Measurements from ENCODE around the gene TIMM10B. TPM values are rescaled to one million over a fixed set of nuclear protein-coding genes. Genes with fewer than 3 reads are reported as not detected.

TIMM10B gene
- total and polyA plus RNA-seq, 7 donors = 24.9 to 47.4 (median 37.7) TPM

DNA sequence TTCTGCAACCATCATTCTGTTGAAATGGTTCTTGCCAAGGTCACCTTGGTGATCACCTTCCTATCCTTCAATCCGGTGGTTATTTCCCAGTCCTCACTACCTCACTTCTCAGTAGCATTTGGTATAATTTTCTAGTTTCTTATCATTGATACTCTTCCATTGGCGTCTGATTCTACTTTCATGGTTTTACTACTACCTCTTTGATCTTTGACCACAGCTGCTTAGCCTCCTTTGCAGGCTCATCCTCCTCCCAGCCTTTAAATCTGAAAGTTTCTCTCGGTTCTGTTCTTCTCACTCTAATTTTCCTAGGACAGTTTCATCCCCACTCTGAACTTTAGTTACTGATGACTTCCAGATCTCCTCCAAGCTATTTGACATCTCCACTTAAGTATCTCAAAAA lies 5.0 kb downstream of the TIMM10B start:
- TF ChIP-seq, protein P1, sequence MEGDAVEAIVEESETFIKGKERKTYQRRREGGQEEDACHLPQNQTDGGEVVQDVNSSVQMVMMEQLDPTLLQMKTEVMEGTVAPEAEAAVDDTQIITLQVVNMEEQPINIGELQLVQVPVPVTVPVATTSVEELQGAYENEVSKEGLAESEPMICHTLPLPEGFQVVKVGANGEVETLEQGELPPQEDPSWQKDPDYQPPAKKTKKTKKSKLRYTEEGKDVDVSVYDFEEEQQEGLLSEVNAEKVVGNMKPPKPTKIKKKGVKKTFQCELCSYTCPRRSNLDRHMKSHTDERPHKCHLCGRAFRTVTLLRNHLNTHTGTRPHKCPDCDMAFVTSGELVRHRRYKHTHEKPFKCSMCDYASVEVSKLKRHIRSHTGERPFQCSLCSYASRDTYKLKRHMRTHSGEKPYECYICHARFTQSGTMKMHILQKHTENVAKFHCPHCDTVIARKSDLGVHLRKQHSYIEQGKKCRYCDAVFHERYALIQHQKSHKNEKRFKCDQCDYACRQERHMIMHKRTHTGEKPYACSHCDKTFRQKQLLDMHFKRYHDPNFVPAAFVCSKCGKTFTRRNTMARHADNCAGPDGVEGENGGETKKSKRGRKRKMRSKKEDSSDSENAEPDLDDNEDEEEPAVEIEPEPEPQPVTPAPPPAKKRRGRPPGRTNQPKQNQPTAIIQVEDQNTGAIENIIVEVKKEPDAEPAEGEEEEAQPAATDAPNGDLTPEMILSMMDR (IDR thresholded peaks at IDR 0.05) = no peak
- TF ChIP-seq POLR2A (IDR thresholded peaks at IDR 0.05) (no peak), POLR2AphosphoS5 (IDR thresholded peaks at IDR 0.05) (no peak), EP300 (IDR thresholded peaks at IDR 0.05) (no peak)
- H3K27me3 ChIP-seq = no peaks in the 10 kb centered on the region
- peaks cover 0 to 66% (median 16%) of the 10 kb centered on the region in 4 donors for H3K36me3 ChIP-seq
- H3K4me3 ChIP-seq = no peak overlapping the region
- H3K9me3 ChIP-seq = no peaks in the 10 kb centered on the region
- peaks cover 0 to 18% (median 14%) of the 10 kb centered on the region in 4 donors for H3K4me1 ChIP-seq
- no peak for DNase-seq
- no peak overlapping the region for H3K27ac ChIP-seq
- intact Hi-C loops (cut with DNase I) = no loop called here
- 60 to 75% methylated on average over 3 of the region's 3 CpGs for WGBS, 2 donors

DNA sequence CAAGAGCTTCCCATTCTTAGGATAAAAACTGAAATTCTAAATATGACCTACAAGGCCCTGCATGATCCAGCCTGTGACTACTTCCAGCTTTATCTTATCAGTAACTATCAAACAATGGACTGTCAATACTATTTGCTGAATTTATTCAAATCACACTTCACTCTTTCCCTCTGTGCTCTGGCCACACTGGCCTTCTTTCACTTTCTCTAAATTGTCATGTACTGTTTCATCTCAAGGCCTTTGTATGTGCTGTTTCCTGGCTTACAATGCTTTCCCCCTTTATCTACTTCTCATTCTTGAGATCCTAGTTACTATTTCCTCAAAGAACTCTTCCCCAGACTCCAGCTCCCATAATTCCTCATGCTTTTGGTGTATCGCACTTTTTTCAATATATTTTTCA lies 5.6 kb downstream of the TIMM10B start:
- Histone ChIP-seq H3K4me3 (no peak overlapping the region), H3K36me3 (peaks cover 0 to 67% (median 16%) of the 10 kb centered on the region in 4 donors), H3K9me3 (no peaks in the 10 kb centered on the region), H3K4me1 (peaks cover 0 to 15% (median 11%) of the 10 kb centered on the region in 4 donors), H3K27ac (no peak overlapping the region), H3K27me3 (no peaks in the 10 kb centered on the region)
- TF ChIP-seq, protein P1 (IDR thresholded peaks at IDR 0.05) = no peak
- TF ChIP-seq POLR2AphosphoS5 (IDR thresholded peaks at IDR 0.05) (no peak), EP300 (IDR thresholded peaks at IDR 0.05) (no peak), POLR2A (IDR thresholded peaks at IDR 0.05) (no peak)
- intact Hi-C loops (cut with DNase I) = no loop called here
- WGBS, 2 donors = 65 to 83% methylated on average over 1 of the region's 1 CpG
- no peak for DNase-seq

DNA sequence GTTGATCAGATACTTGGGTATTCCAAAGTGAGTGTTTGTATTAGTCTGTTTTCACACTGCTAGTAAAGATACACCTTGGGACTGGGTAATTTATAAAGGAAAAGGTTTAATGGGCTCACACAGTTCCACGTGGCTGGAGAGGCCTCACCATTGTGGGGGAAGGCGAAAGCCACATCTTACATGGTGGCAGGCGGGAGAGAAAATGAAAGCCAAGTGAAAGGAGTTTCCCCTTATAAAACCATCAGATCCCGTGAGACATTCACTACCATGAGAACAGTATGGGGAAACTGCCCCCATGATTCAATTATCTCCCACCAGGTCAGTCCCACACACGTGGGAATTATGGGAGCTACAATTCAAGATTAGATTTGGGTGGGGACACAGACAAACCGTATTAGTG lies 7.0 kb downstream of the TIMM10B start:
- no peaks in the 10 kb centered on the region for H3K9me3 ChIP-seq
- peaks cover 0 to 1% (median 0%) of the 10 kb centered on the region in 4 donors for H3K4me1 ChIP-seq
- no peaks in the 10 kb centered on the region for H3K27me3 ChIP-seq
- no peak for DNase-seq
- H3K4me3 ChIP-seq = no peak overlapping the region
- peaks cover 0 to 69% (median 12%) of the 10 kb centered on the region in 4 donors for H3K36me3 ChIP-seq
- WGBS, 2 donors = 51 to 75% methylated on average over 6 of the region's 6 CpGs
- H3K27ac ChIP-seq = no peak overlapping the region
- TF ChIP-seq POLR2A (IDR thresholded peaks at IDR 0.05) = no peak
- intact Hi-C loops (cut with DNase I) = no loop called here

DNA sequence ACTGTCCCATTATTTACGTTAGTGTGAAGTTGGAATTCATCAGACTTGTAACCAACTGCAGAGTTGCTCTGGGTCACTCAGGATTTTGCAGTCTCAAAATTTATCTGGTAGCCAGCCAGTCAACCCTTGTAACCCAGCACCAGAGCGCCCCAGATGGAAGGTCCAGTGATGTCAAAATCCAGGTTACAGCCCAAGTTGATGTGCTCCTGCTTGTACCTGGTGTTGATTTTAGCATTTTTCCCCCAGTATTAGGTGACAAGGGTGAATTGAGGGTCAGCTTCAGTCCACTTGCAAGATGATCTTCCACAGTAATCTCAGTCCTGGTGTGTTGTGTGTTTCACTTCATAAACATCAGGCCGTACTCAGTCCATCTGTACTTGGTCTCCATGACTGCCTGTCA lies 7.5 kb downstream of the TIMM10B start:
- Histone ChIP-seq H3K4me3 (no peak overlapping the region), H3K27ac (no peak overlapping the region), H3K36me3 (peaks cover 0 to 65% (median 12%) of the 10 kb centered on the region in 4 donors), H3K9me3 (no peaks in the 10 kb centered on the region), H3K27me3 (no peaks in the 10 kb centered on the region), H3K4me1 (no peaks in the 10 kb centered on the region)
- 68 to 87% methylated on average over 3 of the region's 3 CpGs for WGBS, 2 donors
- DNase-seq = no peak
- intact Hi-C loops (cut with DNase I) = no loop called here
- TF ChIP-seq POLR2AphosphoS5 (IDR thresholded peaks at IDR 0.05) (no peak), EP300 (IDR thresholded peaks at IDR 0.05) (no peak), POLR2A (IDR thresholded peaks at IDR 0.05) (no peak)
- TF ChIP-seq, protein P1 (IDR thresholded peaks at IDR 0.05) = no peak

DNA sequence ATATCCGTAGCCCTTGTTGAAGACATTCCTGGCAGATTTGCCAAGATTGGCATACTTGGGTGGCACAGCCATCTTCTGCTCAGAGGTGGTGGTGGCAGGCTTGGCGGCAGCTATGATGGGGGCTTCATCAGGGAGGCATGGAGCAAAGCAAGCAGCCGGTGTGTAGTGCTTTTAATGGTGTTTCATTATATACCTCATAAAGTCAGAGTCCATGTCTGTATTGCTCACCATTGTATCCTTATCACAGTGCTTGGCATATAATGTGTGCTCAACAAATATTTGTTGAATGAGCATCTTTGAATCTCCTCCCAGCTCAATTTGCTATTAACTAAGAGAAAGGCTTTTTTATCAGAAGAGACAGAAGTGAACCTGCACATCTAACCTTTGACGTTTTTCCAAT lies 8.0 kb downstream of the TIMM10B start:
- intact Hi-C loops (cut with DNase I) = no loop called here
- 24 to 73% methylated on average over 4 of the region's 4 CpGs for WGBS, 2 donors

More for the DNA sequence above, 8.0 kb downstream of the TIMM10B start:
- Histone ChIP-seq H3K27ac (no peak overlapping the region), H3K4me1 (no peaks in the 10 kb centered on the region), H3K27me3 (no peaks in the 10 kb centered on the region), H3K36me3 (peaks cover 0 to 64% (median 12%) of the 10 kb centered on the region in 4 donors), H3K4me3 (no peak overlapping the region), H3K9me3 (no peaks in the 10 kb centered on the region)
- DNase-seq = no peak
- TF ChIP-seq EP300 (IDR thresholded peaks at IDR 0.05) (no peak), POLR2AphosphoS5 (IDR thresholded peaks at IDR 0.05) (no peak), POLR2A (IDR thresholded peaks at IDR 0.05) (no peak)
- TF ChIP-seq, protein P1 (IDR thresholded peaks at IDR 0.05) = no peak

All from sigmoid colon (tissue), 7 donors.